Measurements from ENCODE around the gene TMCO4. TPM values are rescaled to one million over a fixed set of nuclear protein-coding genes. Genes with fewer than 3 reads are reported as not detected.

Gene TMCO4
- total and polyA plus RNA-seq, 10 of the 15 experiments (the other 5 are each of a cell fraction or from before 2014, with no cell fraction given), result 2.4 to 20.8 (median 13.0) TPM

DNA sequence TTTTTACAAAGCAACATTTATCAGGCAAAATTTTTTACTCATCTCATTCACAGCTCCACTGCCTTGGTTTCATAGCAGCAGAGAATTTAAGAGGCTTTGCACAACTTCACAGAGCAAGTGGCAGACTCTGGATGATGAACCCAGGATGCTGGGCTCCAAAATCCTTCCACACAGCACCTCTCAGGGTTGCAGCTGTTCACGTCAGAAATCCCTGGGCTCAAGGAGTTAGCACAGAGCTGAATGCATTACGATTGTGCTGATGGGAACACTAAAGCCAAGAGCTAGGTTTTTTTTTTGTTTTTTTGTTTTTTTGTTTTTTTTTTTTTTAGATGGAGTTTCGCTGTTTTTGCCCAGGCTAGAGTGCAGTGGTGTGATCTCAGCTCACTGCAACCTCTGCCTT, 137.4 kb downstream of the TMCO4 start:
- Histone ChIP-seq H3K4me2 (ENCODE audit: control insufficient read depth, insufficient read depth) (no peak overlapping the region), H3K9me3 (replicated peaks; ENCODE audit: control insufficient read depth, insufficient read depth, low read length) (no peaks in the 10 kb centered on the region), H3K4me1 (ENCODE audit: control insufficient read depth, insufficient read depth, low read length) (peaks cover 6% of the 10 kb centered on the region; the same call in 1 of the 2 replicates), H3K9ac (ENCODE audit: control insufficient read depth, insufficient read depth, low read length) (no peak overlapping the region), H4K20me1 (ENCODE audit: control insufficient read depth, insufficient read depth) (no peaks in the 10 kb centered on the region), H3K27me3 (replicated peaks in 1 of 2; ENCODE audit: control insufficient read depth in 2 of 2, insufficient read depth in 2 of 2, low read length in 1 of 2) (peaks cover 0 to 2% of the 10 kb centered on the region in 2 experiments; a peak in 1 of 4 replicates), H3K79me2 (ENCODE audit: control insufficient read depth, insufficient read depth, low read length) (no peaks in the 10 kb centered on the region), H3K27ac (ENCODE audit: control insufficient read depth, insufficient read depth) (no peak overlapping the region), H2AFZ (ENCODE audit: control insufficient read depth, low read depth, low read length) (no peak overlapping the region), H3K4me3 (no peak overlapping the region), H3K36me3 (ENCODE audit: control insufficient read depth in 2 of 2, insufficient read depth in 2 of 2, low read length in 1 of 2) (no peaks in the 10 kb centered on the region)
- ChIA-PET SMC1A (ENCODE audit: uncharacterized antibody, unreplicated experiment) (interaction anchor here (0.8 to 5.2 kb wide), 13 partner anchors 15 to 412 kb away, joined by 3 to 99 read pairs (median 4); no protein-coding TSS in a partner anchor), POLR2A (no interaction called here), CTCF (interaction anchor here (0.6 to 6.0 kb wide), 36 partner anchors 8 to 492 kb away, joined by 3 to 378 read pairs (median 4); no protein-coding TSS in a partner anchor), RAD21 (ENCODE audit: unreplicated experiment) (interaction anchor here (1.3 to 4.3 kb wide), 10 partner anchors 11 to 179 kb away, joined by 3 to 84 read pairs (median 7); no protein-coding TSS in a partner anchor)
- 3% methylated on average over 2 of the region's 3 CpGs for WGBS (ENCODE audit: insufficient coverage, insufficient replicate concordance, low lambda C conversion rate, missing lambda C conversion rate)
- ATAC-seq (no peak), FAIRE-seq (no peak), DNase-seq (ENCODE audit: low read depth, low spot score) (no peak)
- no peak for TF ChIP-seq CHD4 (IDR thresholded peaks at IDR 0.05)
- intact Hi-C loops (cut with micrococcal nuclease; ENCODE audit: unreplicated experiment), result loop anchor here (5.0 kb wide), 1 partner anchor 100 kb away; no protein-coding TSS in a partner anchor
- BruUV-seq (replicated peaks), result no TSS peak
- in situ Hi-C loops (cut with MboI), result loop anchor here (5.0 kb wide), 2 partner anchors 40 to 145 kb away; no protein-coding TSS in a partner anchor

- intact Hi-C loops (cut with micrococcal nuclease; ENCODE audit: unreplicated experiment), result loop anchor here (1.0 to 5.0 kb wide), 3 partner anchors 43 to 150 kb away; no protein-coding TSS in a partner anchor
- POLR2A ChIA-PET, result no interaction called here
- no peak overlapping the region for H3K4me3 ChIP-seq
- H3K27me3 ChIP-seq (replicated peaks in 1 of 2; ENCODE audit: control insufficient read depth in 2 of 2, insufficient read depth in 2 of 2, low read length in 1 of 2), result peaks cover 0 to 2% of the 10 kb centered on the region in 2 experiments; a peak in 2 of 4 replicates
- H3K9me3 ChIP-seq (replicated peaks; ENCODE audit: control insufficient read depth, insufficient read depth, low read length), result no peaks in the 10 kb centered on the region
- H3K9ac ChIP-seq (ENCODE audit: control insufficient read depth, insufficient read depth, low read length), result no peak overlapping the region
- in situ Hi-C loops (cut with MboI), result loop anchor here (5.0 kb wide), 2 partner anchors 41 to 146 kb away; no protein-coding TSS in a partner anchor
- WGBS (ENCODE audit: insufficient coverage, insufficient replicate concordance, low lambda C conversion rate, missing lambda C conversion rate), result 6% methylated on average over 9 of the region's 9 CpGs
- no peak overlapping the region for H3K4me2 ChIP-seq (ENCODE audit: control insufficient read depth, insufficient read depth)
- no TSS peak for BruUV-seq (replicated peaks)
- RAD21 ChIA-PET (ENCODE audit: unreplicated experiment), result interaction anchor here (0.7 to 4.3 kb wide), 12 partner anchors 11 to 179 kb away, joined by 3 to 84 read pairs (median 6); no protein-coding TSS in a partner anchor
- no peak overlapping the region for H2AFZ ChIP-seq (ENCODE audit: control insufficient read depth, low read depth, low read length)
- H3K79me2 ChIP-seq (ENCODE audit: control insufficient read depth, insufficient read depth, low read length), result no peaks in the 10 kb centered on the region
- SMC1A ChIA-PET (ENCODE audit: uncharacterized antibody, unreplicated experiment), result interaction anchor here (0.6 to 5.2 kb wide), 15 partner anchors 15 to 527 kb away, joined by 3 to 99 read pairs (median 4); no protein-coding TSS in a partner anchor
- H3K27ac ChIP-seq (ENCODE audit: control insufficient read depth, insufficient read depth), result no peak overlapping the region
- CTCF ChIA-PET, result interaction anchor here (0.6 to 6.0 kb wide), 39 partner anchors 8 to 493 kb away, joined by 3 to 378 read pairs (median 5); partner anchors contain the start of gene OTUD3
- H3K36me3 ChIP-seq (ENCODE audit: control insufficient read depth in 2 of 2, insufficient read depth in 2 of 2, low read length in 1 of 2), result no peaks in the 10 kb centered on the region
- DNase-seq (ENCODE audit: low read depth, low spot score), result no peak
- no peak for FAIRE-seq
- H4K20me1 ChIP-seq (ENCODE audit: control insufficient read depth, insufficient read depth), result no peaks in the 10 kb centered on the region
- peaks cover 6% of the 10 kb centered on the region; the same call in 1 of the 2 replicates for H3K4me1 ChIP-seq (ENCODE audit: control insufficient read depth, insufficient read depth, low read length)
- peak; percentile 27; the same call in 2 of the 3 replicates for ATAC-seq
- TF ChIP-seq, protein P1, sequence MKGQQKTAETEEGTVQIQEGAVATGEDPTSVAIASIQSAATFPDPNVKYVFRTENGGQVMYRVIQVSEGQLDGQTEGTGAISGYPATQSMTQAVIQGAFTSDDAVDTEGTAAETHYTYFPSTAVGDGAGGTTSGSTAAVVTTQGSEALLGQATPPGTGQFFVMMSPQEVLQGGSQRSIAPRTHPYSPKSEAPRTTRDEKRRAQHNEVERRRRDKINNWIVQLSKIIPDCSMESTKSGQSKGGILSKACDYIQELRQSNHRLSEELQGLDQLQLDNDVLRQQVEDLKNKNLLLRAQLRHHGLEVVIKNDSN (IDR thresholded peaks at IDR 0.05; ENCODE audit: borderline replicate concordance, extremely low read length, insufficient read depth, low read depth, low read length), result no peak
- TF ChIP-seq, protein P2, sequence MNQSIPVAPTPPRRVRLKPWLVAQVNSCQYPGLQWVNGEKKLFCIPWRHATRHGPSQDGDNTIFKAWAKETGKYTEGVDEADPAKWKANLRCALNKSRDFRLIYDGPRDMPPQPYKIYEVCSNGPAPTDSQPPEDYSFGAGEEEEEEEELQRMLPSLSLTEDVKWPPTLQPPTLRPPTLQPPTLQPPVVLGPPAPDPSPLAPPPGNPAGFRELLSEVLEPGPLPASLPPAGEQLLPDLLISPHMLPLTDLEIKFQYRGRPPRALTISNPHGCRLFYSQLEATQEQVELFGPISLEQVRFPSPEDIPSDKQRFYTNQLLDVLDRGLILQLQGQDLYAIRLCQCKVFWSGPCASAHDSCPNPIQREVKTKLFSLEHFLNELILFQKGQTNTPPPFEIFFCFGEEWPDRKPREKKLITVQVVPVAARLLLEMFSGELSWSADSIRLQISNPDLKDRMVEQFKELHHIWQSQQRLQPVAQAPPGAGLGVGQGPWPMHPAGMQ (IDR thresholded peaks at IDR 0.05; ENCODE audit: borderline replicate concordance), result no peak
- no peak for TF ChIP-seq POU2F2 (IDR thresholded peaks at IDR 0.05; ENCODE audit: borderline replicate concordance, low read depth, low read length)
- no peak for TF ChIP-seq ASH2L (IDR thresholded peaks at IDR 0.05; ENCODE audit: borderline replicate concordance, low read depth)
- TF ChIP-seq ATF7 (IDR thresholded peaks at IDR 0.05; ENCODE audit: low read depth), result no peak
- TF ChIP-seq MTA2 (IDR thresholded peaks at IDR 0.05; ENCODE audit: low read depth), result no peak
- no peak for TF ChIP-seq PAX5 (IDR thresholded peaks at IDR 0.05; ENCODE audit: borderline replicate concordance, low read depth, low read length)
- no peak for TF ChIP-seq SKIL (IDR thresholded peaks at IDR 0.05; ENCODE audit: low read depth, poor library complexity, severe bottlenecking)
- no peak for TF ChIP-seq HDAC2 (IDR thresholded peaks at IDR 0.05)
These were observed 137.9 kb downstream of the TMCO4 start for GRCh38 chr1:19661721-19662228.
